Nephron (organoid): ENCODE data around the gene FNDC8.
"Not testable (repeated sequence)": the region's sequence is repeated elsewhere in the genome, so short reads cannot be mapped to it uniquely, and the experiment has no call there.

Source experiments
- H3K27ac Mint-ChIP-seq, 3 experiments: 2 replicates each; pipeline ENCODE4 v1.8.0; 2020; ENCODE audit warnings: mixed read lengths in 3 of 3, mild to moderate bottlenecking in 2 of 3, moderate library complexity in 1 of 3
- H3K27me3 Mint-ChIP-seq: 2 replicates; pipeline ENCODE4 v1.8.0; 2021; ENCODE audit warnings: low read depth, mild to moderate bottlenecking, moderate library complexity, mixed read lengths
- H3K36me3 Mint-ChIP-seq: 2 replicates; pipeline ENCODE4 v1.8.0; 2020; ENCODE audit warnings: low read depth, mixed read lengths
- H3K4me1 Mint-ChIP-seq: 2 replicates; pipeline ENCODE4 v1.8.0; 2020; ENCODE audit warnings: mixed read lengths
- H3K4me3 Mint-ChIP-seq, 3 experiments: 2 replicates each; pipeline ENCODE4 v1.8.0; 2020; ENCODE audit warnings: mild to moderate bottlenecking in 3 of 3, mixed read lengths in 3 of 3, moderate library complexity in 2 of 3
- H3K9me3 Mint-ChIP-seq: 2 replicates; pipeline ENCODE4 v1.8.0; 2020; ENCODE audit warnings: mixed read lengths
- CTCF ChIP-seq, 3 experiments: fragments of 200-600 bp; sonication (generic); IDR thresholded peaks; one replicate each; pipeline ENCODE4 v1.5.0; 2021; ENCODE audit warnings: antibody characterized with exemption in 3 of 3; ENCODE audit not compliant: unreplicated experiment in 3 of 3

The FNDC8 gene

GRCh38 chr17:35088881-35089585, 32.4 kb upstream of the FNDC8 start:
- H3K27me3 Mint-ChIP-seq: peaks cover 9% of the 10 kb centered on the region
- peak overlapping the region; percentile 84 to 91 (median 90) for H3K27ac Mint-ChIP-seq
- peak overlapping the region; percentile 89 to 93 (median 93) for H3K4me3 Mint-ChIP-seq
- TF ChIP-seq CTCF (IDR thresholded peaks at IDR 0.05; ENCODE audit: unreplicated experiment in 3 of 3): peak; percentile 79 to 85 (median 82)
- peaks cover 16% of the 10 kb centered on the region for H3K4me1 Mint-ChIP-seq
- H3K9me3 Mint-ChIP-seq: no peaks in the 10 kb centered on the region
- no peaks in the 10 kb centered on the region for H3K36me3 Mint-ChIP-seq

- no peaks in the 10 kb centered on the region for H3K36me3 Mint-ChIP-seq
- H3K9me3 Mint-ChIP-seq: no peaks in the 10 kb centered on the region
- peak overlapping the region in 2 of 3 experiments; percentile 84 to 86 for H3K27ac Mint-ChIP-seq
- TF ChIP-seq CTCF (IDR thresholded peaks at IDR 0.05; ENCODE audit: unreplicated experiment in 3 of 3): no peak
- peak overlapping the region; percentile 86 to 90 (median 87) for H3K4me3 Mint-ChIP-seq
- peaks cover 9% of the 10 kb centered on the region for H3K27me3 Mint-ChIP-seq
- peaks cover 16% of the 10 kb centered on the region for H3K4me1 Mint-ChIP-seq
Measured at GRCh38 chr17:35089586-35090296, 31.7 kb upstream of the FNDC8 start.

GRCh38 chr17:35090707-35091106, 30.7 kb upstream of the FNDC8 start:
- Mint-ChIP-seq H3K4me3 (peak overlapping the region; percentile 38 to 85 (median 82)), H3K4me1 (peaks cover 16% of the 10 kb centered on the region), H3K27ac (peak overlapping the region in 2 of 3 experiments; percentile 43 to 86)
- not testable (repeated sequence) for H3K27me3 Mint-ChIP-seq, H3K9me3 Mint-ChIP-seq, H3K36me3 Mint-ChIP-seq

GRCh38 chr17:35094902-35095301, 26.5 kb upstream of the FNDC8 start:
- TF ChIP-seq CTCF (IDR thresholded peaks at IDR 0.05; ENCODE audit: unreplicated experiment in 3 of 3): no peak
- Mint-ChIP-seq H3K4me1 (peaks cover 4% of the 10 kb centered on the region), H3K27me3 (peaks cover 4% of the 10 kb centered on the region), H3K36me3 (peaks cover 4% of the 10 kb centered on the region), H3K4me3 (no peak overlapping the region), H3K9me3 (no peaks in the 10 kb centered on the region), H3K27ac (no peak overlapping the region)

GRCh38 chr17:35095741-35096140, 25.7 kb upstream of the FNDC8 start:
- Mint-ChIP-seq H3K4me1 (peaks cover 4% of the 10 kb centered on the region), H3K27me3 (peaks cover 4% of the 10 kb centered on the region), H3K9me3 (no peaks in the 10 kb centered on the region), H3K4me3 (no peak overlapping the region), H3K36me3 (peaks cover 8% of the 10 kb centered on the region), H3K27ac (no peak overlapping the region)
- TF ChIP-seq CTCF (IDR thresholded peaks at IDR 0.05; ENCODE audit: unreplicated experiment in 3 of 3): no peak

GRCh38 chr17:35097776-35098175, 23.6 kb upstream of the FNDC8 start:
- no peaks in the 10 kb centered on the region for H3K9me3 Mint-ChIP-seq
- H3K4me1 Mint-ChIP-seq: no peaks in the 10 kb centered on the region
- no peak for TF ChIP-seq CTCF (IDR thresholded peaks at IDR 0.05; ENCODE audit: unreplicated experiment in 3 of 3)
- peaks cover 16% of the 10 kb centered on the region for H3K36me3 Mint-ChIP-seq
- no peak overlapping the region for H3K4me3 Mint-ChIP-seq
- H3K27ac Mint-ChIP-seq: peak overlapping the region in 1 of 3 experiments; percentile 49
- H3K27me3 Mint-ChIP-seq: no peaks in the 10 kb centered on the region
